Measurements from ENCODE around the gene GYG2.
"Not testable (repeated sequence)": the region's sequence is repeated elsewhere in the genome, so short reads cannot be mapped to it uniquely, and the experiment has no call there.

Gene GYG2

DNA sequence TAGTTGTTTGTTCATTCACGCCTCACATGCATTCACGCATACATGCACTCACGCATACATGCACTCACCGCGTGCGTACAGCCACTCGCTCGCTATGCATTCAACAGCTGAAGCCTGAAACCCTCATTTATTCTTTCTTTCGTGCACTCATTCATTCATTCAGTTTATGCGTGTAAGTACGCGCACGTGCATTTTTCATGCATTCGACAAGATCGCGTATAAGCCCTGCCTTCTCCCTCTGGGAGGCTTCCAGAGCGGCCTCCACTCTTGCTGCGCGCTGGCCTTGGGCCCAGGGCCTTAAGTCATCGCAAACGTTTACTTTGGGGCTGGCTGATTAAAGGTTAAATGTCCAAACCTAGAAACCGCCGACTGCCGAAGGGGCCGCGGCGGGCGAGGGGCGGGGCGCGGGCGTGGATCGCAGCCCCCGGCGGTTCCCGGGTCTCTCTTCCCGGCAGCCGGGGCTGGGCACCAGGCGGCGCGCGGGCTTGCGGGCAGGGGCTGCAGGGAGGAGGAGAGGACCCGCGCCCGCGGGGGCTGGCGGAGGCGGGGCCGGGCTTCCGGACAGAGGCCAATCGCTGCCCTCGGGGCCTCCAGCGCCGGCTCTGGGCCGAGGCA, at the start of gene GYG2:
Gene GYG2, plus strand, starts transcription at position 587 of the 615 bp plus-strand sequence. CDS start 1,259 bp downstream, outside the sequence.
- DNase-seq (ENCODE audit: low read depth in 2 of 2), result no peak

DNA sequence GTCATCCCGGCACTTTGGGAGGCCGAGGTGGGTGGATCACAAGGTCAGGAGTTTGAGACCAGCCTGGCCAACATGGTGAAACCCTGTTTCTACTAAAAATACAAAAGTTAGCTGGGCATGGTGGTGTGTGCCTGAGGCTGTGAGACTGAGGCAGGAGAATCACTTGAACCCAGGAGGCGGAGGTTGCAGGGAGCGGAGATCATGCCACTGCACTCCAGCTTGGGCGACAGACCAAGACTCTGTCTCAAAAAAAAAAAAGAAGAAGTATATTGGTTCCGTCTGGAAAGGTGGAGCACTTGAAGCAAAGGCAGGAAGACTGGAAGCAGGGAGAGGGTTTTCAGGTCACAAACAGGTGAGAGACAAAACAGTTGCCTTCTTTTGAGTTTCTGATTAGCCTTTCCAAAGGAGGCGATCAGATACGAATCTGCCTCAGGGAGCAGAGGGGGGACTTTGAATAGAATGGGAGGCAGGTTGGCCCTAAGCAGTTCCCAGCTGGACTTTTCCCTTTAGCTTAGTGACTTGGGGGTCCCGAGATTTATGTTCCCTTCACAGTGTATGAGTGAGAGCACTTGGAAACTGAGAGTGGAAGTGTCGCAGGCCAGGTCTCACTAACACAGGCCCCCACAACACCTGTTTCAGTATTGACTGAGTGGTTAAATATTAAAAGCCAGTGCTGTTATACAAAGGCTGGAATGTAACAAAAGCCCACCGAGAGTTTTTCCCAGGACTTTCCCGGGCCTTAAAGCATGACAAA, 48.1 kb upstream of the GYG2 start:
- DNase-seq (ENCODE audit: low read depth in 2 of 2), result not testable (repeated sequence)

DNA sequence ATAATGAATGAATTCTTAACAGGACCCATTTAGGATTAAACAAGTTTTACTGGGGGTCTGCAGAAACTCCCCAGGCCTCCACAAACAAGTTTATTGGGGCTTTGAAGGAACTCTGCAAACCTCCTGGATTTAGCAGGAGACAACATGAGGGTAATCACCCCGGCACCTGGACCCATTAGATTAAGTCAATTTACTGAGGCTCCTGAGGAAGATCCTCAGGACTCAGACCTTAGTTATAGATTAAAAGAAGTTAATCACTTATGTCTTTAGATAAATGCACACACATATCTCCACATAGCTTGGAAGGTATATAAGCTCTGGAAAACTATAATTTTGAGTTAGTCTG, 47.5 kb upstream of the GYG2 start:
- no peak for DNase-seq (ENCODE audit: low read depth in 2 of 2)

DNA sequence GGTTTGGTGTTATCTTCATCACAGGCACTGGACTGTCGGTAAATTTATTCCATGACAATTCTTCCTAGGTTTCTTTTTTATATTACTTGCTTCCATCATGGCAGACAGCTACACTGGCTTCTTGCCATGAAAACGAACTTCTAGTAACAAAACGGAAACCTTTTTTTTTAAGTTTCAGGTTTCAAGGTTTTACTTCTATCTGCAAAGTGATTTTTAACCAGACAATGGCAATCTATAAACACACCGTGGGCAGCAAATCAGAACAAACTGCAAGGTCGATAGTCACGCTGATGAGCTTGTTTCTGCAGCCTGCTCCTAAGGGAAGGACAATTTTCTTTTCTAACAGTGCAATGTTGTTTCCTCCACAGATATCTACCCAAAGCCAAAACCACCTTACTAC, 47.0 kb upstream of the GYG2 start:
- DNase-seq (ENCODE audit: low read depth in 2 of 2), result no peak

DNA sequence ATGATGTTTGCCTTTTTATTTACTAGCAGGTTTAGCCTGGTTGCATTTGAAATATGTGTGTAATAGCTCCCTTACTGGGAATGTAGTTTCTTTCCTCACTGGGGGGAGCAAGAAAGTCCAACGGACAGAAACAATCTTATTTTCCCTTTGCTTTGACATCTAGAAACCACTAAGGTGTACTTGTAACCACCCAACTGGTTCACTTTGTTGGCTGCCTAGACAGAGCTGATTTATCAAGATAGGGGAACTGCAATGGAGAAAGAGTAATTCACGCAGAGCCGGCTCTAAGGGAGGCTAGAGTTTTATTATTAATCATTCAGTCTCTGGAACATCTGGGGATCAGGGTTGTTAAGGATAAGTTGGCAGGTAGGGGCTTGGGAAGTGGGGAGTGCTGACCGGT, 46.6 kb upstream of the GYG2 start:
- DNase-seq (ENCODE audit: low read depth in 2 of 2), result no peak

DNA sequence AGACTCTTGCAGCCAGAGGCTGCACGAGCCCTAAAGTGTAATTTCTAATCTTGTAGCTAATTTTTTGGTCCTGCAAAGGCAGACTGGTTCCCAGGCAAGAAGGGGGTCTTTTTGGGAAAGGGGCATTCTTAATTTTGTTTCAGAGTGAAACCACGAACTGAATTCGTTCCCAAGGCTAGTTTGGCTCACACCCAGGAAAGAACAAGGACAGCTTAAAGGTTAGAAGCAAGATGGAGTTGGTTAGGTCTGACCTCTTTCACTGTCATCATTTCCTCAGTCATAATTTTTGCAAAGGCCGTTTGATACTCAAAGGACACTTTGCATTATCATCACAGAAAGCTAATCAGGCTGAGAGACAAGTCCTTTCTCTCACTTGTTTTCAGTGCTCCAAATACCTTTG, 46.0 kb upstream of the GYG2 start:
- DNase-seq (ENCODE audit: low read depth in 2 of 2), result no peak

DNA sequence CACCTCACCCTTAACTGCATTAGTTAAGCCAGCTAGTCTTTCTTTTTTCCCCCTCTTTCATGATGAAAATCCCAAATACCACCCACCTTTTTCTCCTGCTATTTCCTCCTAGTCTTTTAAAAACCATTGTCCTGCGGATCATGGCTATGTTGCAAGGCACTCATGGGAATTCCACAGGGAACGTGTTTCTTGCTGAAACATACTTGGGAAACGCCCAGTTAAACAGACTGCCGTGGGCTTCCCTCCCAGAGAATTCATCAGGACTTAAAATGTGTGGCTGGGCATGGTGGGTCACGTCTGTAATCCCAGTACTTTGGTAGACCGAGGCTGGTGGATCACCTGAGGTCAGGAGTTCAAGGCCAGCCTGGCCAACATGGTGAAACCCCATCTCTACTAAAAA, 44.7 kb upstream of the GYG2 start:
- no peak for DNase-seq (ENCODE audit: low read depth in 2 of 2)

DNA sequence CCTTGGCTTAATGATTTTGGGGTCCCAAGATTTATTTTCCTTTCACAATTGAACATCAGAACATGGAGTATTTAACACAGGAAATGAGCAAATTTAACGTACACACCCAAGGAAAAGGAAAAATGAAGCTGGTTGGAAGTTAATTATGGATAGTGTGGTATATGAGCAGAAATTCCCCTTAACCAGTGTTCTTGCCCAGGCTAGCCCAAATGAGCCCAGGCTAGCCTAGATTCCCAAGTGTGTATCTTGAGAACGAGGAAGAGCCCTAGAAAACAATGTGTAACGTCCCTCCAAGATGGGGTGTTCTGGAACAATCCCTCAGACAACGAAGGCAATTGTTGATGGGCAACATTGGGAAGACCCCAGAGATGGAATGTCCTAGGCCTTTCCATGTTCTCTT, 43.2 kb upstream of the GYG2 start:
- no peak for DNase-seq (ENCODE audit: low read depth in 2 of 2)

DNA sequence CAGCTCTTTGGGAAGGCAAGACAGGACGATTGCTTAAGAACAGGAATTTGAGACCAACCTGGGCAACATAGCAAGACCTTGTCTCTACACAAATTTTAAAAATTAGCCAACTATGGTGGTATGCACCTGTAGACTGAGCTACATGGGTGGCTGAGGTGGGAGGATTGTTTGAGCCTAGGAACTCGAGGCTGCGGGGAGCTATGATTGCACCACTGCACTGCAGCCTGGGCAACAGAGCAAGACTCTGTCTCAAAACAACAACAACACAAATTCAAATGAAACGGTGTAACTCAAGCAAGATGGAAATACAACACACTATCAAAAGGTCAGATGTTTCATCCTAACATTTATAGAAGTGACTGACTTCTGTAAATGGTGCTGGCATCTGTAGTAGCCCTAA, 39.8 kb upstream of the GYG2 start:
- DNase-seq (ENCODE audit: low read depth in 2 of 2), result no peak

DNA sequence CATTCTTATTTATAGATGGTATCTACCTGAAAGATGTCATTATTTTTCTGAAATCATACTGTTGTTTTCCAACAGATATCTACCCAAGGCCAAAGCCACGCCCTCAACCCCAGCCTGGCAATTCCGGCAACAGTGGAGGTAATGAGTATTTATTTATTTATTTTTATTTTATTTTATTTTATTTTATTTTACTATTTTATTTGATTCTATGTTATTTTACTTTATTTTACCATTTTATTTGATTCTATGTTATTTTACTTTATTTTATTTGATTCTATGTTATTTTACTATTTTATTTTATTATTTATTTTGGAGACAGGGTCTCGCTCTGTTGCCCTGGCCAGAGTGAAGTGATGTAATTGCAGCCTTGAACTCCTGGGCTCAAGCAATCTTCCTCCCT, 39.2 kb upstream of the GYG2 start:
- DNase-seq (ENCODE audit: low read depth in 2 of 2), result no peak

DNA sequence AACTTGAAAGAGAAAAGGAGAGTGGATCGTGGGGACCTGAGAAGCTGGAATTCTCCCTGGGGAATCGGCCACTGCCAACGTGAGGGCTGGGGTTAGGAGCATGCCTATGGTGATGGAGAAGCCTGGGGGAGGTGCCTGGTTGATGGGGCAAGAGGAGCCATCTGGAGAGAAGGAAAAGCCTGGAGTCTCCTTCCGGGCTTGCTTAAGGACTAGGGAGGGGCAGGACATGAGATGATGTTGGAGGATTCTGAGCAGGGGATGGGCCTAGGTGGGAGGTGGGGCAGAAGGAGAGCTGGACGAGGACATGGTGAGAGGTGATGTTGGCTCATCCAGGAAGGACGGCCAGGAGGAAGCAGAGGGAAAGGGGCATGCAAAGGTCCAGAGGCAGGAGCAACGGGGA, 35.0 kb upstream of the GYG2 start:
- no peak for DNase-seq (ENCODE audit: low read depth in 2 of 2)

DNA sequence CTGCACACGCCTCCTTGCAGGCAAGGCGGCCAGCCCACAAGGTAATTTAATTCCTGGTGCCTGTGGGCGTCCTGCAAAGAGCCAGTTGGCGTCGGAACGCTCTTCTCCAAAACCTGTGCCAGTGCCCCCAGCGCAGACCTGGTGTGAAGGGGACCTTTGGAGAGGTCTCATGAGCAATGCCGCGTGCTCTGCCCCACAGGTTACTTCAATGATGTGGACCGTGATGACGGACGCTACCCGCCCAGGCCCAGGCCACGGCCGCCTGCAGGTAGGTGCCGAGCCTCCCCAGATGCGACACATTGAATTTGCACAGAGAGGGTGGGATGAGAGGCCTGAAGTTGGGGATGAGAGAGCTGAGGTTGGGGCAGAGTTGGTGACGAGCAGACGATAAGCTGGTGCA, 34.4 kb upstream of the GYG2 start:
- no peak for DNase-seq (ENCODE audit: low read depth in 2 of 2)

DNA sequence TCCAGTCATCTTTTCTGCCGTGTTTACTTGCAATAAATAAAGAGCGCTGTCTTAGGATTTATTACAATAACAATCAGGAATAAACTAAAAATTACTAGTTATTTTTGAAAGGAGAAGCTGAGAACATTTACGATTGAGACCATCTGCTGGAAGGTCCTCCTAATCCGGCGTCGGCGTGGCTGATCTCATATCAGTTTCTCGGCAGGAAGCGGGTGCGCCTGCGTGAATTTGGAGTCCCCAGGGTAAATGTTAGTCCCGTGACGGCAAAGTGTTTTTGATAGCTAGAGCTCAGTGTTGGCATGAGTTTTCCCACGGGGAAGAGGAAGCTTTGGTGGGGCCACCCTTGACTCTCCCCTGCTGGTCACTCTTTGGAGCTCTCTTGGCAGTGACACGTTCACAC, 31.9 kb upstream of the GYG2 start:
- DNase-seq (ENCODE audit: low read depth in 2 of 2), result not testable (repeated sequence)

DNA sequence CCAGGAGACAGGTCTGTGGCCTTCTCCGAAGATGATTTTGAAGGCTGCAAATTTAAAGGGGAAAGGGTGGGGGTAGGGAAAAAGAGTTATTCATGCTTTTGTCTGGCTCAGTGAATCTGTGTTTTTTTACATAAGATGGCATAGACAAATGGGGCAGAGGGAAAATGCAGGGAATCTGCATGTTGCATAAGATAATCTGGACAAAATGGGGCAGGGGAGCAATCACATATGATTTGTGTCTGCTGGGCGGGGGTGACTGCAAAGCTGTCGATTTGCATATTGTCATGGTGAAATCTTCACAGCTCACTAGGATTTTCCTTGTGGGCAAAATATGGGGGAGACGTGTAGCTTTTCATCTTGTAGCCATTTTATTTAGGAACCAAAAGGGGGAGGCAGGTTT, 29.4 kb upstream of the GYG2 start:
- no peak for DNase-seq (ENCODE audit: low read depth in 2 of 2)

DNA sequence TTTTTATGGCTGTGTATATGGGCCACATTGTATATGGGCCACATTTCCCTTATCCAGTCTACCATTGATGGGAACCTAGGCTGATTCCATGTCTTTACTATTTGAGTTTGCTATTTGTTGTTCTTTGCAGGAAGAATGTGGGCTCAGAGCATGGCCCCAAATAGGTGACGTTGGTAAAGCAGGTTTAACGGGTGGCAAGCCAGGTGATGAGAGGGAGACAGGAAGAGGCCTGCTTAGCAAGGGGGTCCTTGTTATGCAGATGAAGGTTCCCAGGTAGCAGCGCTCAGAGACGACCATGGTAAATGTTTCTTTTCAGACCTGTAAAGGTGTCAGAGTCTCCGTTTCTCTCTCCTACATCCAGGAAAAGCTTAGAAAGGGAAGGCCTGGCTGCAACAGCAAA, 28.8 kb upstream of the GYG2 start:
- DNase-seq (ENCODE audit: low read depth in 2 of 2), result not testable (repeated sequence)

DNA sequence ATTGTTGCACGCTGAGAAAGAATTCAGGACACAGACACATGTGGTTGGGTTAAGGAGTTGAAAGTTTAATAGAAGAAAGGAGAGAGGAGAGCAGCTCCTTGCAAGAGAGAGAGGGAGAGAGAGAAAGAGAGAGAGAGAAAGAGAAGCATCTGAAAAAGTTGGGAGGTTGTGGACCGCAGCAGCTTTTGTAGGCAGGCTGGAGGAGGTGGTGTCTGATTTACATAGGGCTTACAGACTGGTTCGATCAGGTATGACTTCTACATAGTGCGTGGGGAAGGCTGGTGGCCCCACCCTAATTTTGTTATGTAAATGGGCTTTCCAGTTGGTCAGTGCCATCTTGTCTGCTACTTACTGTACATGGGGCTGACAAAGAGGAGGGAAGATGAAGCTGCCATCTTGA, 27.5 kb upstream of the GYG2 start:
- no peak for DNase-seq (ENCODE audit: low read depth in 2 of 2)

DNA sequence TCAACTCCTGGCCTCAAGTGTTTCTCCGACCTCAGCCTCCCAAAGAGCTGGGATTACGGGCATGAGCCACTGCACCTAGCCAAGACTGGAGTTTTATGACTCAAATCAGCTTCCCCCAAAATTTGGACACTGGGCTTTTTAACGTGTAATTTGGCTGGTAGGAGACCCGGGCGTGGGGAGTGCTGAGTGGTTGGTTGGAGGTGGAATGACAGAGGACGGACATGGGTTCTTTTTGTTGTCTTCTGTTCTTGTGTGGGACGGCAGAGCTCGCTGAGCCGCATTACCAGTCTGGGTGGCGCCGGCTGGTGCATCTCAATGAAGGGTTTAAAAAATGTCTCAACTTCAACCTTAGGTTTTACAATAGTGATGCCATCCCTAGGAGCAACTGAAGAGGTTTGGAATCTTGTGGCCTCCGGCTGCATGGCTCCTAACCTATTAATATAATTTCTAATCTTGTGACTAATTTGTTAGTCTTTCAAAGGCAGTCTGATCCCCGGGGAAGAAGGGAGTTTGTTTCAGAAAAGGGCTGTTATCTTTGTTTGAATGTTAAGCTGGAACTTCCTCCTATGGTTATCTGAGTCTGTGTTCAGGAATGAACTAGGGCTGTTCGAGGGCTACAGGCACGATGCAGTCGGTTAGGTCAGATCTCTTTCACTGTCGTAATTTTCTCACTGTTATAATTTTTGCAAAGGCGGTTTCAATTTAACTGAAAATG, 26.2 kb upstream of the GYG2 start:
- DNase-seq (ENCODE audit: low read depth in 2 of 2), result not testable (repeated sequence)

DNA sequence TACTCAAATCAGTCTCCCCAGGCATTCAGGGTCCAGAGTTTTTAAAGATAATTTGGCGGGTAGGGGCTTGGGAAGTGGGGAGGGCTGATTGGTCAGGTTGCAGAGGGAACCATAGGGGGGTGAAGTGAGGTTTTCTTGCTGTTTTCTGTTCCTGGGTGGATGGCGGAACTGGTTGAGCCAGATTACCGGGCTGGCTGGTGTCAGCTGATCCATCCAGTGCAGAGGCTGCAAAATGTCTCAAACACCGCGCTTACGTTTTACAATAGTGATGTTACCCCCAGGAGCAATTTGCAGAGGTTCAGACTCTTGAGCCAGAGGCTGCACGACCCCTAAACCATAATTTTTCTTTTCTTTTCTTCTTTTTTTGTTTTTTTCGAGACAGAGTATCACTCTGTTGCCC, 25.2 kb upstream of the GYG2 start:
- DNase-seq (ENCODE audit: low read depth in 2 of 2), result not testable (repeated sequence)

DNA sequence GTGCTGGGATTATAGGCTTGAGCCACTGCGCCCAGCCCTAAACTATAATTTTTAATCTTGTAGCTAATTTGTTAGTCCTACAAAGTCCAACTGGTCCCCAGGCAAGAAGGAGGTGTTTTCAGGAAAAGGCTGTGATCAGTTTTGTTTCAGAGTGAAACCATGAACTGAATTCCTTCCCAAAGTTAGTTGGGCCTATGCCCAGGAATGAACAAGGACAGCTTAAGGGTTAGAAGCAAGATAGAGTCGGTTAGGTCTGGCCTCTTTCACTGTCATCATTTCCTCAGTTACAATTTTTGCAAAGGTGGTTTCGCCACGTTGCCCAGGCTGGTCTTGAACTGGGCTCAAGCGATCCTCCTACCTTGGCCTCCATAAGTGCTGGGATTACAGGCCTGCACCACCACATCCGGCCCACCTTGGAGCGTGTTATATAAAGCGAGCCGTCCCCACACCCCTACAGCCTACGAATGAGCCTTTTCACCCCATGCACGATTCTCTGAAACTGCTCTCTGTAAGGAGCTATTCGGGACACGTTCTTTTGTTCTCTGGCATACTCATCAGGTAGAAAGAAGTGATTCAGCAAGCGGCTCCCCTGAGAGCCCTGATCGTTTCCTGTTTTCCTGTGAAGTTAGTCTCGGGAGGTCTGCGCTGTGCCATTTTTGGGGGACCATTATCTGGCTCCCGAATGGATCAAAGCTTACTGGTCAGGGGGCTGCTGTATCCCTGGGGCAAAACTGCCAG, 24.5 kb upstream of the GYG2 start:
- DNase-seq (ENCODE audit: low read depth in 2 of 2), result not testable (repeated sequence)

DNA sequence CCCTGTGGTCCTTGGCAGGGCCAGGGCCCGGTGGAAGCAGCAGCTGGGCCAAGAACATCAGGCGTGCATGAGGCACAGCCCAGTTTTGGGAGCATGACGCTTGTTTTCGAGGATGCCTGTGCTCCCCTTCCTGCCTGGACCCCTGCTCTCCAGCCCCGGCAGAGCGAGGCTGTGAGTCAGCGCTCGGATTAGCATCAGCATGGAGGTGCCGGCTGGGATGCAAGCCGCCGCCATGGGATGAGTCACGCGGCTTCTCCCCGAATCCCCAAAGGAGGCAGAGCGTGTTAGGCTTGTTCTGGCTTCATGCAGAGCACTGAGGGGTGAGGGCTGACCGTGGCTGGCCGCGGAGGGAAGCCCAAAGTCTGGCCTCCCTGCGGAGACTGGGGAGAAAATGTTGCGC, 23.9 kb upstream of the GYG2 start:
- not testable (repeated sequence) for DNase-seq (ENCODE audit: low read depth in 2 of 2)

DNA sequence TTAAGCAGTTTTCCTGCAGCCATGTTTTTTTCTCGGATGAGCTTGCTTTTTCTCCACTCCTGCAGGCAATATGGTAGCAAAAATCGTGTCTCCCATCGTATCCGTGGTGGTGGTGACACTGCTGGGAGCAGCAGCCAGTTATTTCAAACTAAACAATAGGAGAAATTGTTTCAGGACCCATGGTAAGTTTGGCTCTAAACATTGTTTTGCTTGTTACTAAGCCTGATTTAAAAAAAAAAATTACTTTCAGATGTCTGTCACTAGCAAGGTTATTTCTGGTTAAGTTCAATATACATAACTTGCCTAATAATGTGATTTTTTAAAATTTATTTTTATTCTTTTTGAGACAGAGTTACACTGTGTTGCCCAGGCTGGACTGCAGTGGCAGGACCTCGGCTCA, 17.5 kb upstream of the GYG2 start:
- no peak for DNase-seq (ENCODE audit: low read depth in 2 of 2)

DNA sequence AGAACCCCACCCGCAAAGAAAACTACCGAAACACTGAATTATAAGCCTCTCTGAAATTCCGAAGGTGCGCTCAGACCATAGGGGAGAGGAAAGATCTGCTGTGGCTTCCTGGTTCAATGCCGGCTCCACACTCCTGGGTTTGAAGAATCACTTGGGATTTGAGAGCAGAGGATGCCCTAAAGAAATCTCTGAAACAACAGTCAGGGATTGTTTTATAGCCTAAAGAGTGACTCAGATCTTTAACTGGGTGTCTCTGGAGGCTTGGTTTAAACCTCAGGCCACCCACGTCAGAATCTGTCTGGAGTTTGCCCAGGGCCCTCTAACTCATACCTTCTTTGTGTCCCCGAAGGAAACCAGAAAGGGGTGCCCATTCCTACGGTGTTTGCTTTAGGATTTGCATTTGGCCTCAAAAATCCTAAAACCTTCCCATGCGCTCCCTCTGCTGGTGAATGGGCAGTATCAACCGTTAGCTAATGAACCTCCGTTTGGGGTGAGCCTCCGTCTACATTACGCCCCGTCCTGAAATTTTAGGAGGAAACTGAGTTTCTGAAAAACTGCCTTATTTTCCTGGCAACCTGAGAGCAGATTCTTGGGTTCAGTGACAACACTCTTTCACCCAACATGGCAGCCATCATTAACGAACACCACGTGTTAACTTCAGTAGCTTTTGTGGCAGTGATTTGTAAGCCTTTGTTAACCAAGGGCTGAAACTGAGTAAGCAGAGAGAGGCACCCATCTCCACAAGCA, 16.4 kb upstream of the GYG2 start:
- peak; percentile 2 to 18 for DNase-seq (ENCODE audit: low read depth in 2 of 2)
